GM21576 (cell line): ENCODE measurements around the gene VSIG8.
A peak's percentile ranks its signal among the peaks of the same experiment; 100 is the strongest.

ENCODE experiments used
- ATAC-seq: cut with Tn5 transposase; IDR thresholded peaks from one replicate; pipeline ENCODE4 v1.9.1; 2021; ENCODE audit warnings: mild to moderate bottlenecking, moderate library complexity; ENCODE audit not compliant: unreplicated experiment

VSIG8 gene

DNA sequence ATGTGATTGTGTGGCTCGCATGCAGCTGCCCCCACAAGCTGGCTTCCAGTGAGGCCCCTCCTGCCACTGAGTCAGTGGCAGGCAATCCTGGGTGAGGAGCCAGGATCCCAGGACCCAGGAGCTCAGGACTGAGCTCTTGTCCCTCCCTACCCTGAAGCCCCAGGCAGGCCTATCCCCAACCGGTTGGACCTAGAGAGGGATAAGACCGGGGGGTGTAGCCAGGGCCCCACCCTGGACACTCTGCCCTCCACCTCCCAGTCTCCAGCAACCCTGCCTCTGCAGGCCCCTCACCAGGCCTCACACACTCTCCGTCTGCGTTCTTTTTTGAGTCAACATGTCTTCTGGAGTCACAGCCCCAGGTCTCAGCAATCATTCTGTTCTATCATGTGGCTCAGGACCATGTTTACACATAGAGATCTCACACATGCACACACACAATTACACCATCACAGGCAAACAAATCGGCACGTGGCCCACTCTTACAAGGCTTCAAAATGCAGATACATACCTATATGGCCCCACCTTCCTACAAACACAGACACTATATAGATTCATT lies 2.6 kb downstream of the VSIG8 start:
- ATAC-seq, result no peak

DNA sequence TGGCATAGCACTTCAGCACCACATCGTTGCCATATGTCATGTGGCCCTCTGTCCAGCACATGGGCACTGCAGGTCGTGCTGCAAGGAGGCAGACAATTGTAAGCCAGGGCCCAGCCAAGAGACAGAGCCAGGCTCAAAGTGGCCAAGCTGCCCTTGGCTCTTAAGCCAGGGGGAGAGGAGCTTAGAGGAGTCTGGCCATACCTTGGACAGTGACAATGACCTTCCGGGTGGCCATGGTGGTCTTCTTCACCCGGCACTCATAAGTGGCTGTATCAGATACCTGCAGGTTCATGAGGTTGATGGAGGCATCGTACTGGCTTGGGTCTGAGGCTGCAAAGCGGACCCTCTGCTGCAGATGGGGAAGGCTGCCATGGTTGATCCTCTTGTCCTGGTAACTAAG lies 4.6 kb downstream of the VSIG8 start:
- no peak for ATAC-seq

DNA sequence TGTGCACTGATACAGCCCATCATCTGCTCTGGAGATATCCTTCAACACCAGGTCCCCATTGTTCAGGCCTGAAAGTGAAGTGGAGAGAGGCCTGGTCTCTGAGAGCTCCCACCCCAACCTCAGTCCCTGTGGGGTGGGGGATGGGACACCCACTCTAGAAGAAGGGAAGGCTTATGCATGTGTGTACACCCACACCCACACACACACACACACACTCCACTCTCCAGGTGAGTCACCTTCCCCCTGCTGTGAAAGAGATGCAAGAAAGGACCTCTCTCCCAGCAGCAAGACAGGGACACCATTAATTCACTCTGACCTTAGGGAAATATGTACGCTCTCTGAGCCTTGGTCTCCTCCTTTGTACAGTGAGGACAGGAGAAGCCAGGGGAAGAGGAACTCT lies 5.9 kb downstream of the VSIG8 start:
- ATAC-seq, result no peak

DNA sequence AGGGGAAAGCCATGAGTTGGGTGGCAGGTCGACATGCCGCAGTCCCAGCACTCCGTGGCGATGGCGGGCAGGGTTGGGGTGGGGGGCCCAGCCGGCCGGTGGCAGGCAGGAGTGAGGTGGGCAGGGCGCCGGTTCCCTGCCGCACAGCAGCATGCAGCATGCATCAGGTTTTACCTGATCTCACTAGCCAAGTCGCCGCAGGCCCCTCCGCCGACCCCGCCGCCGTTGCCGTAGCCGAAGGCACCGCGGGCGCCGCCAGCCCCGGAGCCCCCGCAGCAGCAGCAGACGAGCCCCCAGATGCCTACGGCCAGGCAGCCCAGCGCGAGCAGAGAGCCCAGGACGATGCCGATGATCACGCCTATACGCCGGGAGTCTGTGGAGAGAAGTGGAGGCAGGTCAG lies 6.7 kb downstream of the VSIG8 start:
- no peak for ATAC-seq

DNA sequence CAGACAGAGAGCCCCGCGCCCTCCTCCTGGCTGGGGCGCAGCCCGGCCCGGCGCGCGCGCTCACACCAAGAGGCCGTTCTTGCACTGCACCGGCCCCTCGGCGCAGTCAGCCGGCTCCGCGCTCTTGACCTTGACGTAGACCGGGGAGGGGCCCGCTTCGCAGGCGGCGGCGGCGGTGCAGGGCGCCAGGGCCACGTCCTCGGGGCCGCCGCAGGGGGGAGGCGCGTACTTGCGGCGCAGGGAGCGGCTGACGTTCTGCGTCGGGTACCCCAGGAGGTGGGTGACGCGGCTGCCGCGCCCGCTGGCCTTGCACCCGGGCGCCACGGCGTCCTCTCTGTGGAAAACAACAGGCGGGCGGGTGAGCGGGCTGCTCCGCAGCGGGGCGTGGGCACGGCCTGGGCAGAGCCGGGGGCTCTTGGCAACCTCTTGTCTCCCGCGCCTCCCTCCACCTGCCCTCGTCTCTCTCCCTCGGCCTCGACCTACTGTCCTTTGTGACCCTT lies 7.7 kb downstream of the VSIG8 start:
- ATAC-seq, result peak; percentile 71

DNA sequence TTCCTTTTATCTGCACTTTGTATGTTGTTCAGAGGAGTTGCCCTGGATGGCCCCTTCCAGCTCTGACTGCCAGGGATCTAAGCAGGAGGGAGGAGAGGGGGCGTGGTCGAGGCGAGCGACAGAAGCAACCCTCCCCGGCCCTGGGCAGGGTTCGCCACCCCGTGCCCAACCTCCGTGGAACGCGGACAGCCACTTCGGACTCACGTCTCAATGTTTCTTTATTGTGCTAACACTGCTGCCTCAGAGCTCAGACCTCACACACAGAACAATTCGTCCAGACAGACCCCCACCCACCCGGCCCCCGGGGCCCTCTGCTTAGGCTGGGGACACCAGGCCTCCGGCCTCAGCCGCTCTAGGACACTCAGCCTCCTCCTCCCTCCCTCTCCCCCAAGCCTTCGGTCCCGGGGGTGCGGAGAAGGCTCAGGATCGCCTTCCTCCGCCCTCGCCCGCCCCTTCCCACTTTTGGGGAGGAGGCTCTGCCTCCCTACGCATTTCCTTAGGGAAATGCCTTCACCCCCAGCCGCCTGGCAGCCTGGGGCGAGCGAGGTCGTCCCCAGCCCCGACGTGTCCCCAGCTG lies 8.3 kb downstream of the VSIG8 start:
- ATAC-seq, result no peak

DNA sequence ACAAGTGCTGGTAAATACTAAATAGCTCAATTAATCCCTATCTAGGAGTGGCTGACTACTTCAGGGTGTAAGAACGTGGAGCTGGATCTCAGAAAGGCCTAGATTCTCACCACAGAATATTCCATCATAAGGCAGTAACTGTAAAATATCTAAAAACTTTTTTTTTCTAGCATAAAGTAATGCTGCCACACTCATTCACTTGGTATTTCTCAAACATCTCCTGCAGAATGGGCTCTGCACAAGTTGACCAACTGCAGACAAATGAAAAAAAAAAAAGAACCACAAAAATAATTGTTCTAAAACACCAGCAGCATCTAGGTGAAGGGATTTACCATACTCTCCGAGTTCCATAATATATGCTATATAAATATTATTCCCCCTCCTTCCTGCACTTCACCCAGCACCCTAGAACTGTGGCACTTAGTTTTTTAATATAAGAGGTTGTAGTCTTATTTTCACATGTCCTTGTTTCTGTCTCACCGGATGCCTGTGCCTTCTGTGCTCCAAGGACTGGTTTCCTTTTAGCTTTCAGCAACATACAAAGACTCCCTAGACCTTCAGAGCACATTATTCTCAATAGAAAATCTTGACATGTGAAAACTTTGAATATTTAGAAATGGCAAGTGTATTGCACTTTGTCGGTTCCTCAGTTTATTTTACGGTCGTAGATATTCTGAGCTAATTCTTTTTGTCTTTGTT lies 8.9 kb downstream of the VSIG8 start:
- no peak for ATAC-seq

DNA sequence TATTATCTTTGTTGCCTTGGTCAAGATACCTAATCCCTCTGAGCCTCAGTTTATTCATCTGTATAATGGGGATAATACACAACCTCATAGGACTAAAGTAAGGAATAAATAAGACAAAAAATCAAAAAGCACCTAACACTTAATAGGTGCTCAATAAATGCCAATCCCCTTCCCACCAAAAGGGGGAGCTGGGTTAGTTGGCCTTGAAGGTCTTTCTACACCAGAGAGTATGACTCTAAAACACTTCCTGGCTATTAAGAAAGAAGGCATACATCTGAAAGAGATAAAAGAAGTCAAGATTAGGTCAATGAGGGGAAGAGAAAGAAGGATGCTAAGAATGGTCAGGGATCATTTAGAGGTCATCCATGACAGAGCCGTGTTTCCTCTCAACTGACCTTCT lies 11.1 kb downstream of the VSIG8 start:
- ATAC-seq, result no peak

DNA sequence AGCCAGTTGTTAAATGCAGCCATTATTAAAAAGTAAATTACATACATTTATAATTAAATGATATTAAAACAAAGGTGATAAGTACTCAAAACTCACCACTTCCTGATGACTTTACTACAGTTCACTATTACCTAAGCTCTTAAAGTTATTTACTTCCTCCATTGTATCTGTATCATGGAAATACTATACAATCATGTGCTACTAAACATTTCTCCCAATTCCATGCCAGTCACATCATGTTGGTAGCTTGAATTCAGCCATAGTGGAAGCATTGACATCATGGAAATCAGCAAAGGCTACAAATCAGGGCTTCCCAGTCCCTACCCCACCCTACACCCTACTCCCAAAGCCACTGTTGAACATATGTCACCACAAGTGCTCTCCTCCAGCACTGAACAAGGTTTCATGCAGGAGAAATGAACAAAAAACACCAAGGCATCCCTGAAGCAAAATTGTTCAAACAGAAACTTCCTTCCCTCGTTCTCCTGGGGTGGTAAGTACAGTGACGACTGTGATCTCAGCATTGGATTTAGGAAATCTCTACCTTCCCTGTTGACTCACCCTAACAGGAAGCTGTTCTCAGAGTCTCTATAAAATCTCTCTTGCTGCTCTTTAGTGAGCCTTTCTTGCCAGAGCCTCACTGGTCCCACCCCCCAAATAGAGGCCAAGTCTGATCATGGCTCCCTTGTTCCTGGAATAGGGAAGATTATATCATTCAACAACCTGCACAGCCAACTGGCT lies 12.7 kb downstream of the VSIG8 start:
- ATAC-seq, result no peak

DNA sequence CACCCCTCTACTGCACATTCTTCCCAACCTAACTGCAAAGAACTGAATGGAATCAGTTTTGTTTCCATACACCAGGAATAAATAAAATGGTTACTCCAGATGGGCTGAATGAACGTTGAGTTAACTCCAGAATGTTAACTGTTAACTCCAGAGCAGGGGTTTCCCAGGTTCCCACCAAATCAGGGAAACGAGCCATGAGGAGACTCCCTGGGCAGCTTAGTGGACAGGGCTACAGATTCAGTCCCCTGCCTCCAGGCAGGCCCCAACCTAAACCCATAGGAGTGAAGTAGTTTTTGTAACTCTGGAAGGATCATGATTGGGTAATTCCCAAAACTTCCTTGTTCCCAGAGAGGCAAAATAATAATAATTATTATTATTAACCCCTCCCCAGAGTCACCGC lies 14.1 kb downstream of the VSIG8 start:
- no peak for ATAC-seq

DNA sequence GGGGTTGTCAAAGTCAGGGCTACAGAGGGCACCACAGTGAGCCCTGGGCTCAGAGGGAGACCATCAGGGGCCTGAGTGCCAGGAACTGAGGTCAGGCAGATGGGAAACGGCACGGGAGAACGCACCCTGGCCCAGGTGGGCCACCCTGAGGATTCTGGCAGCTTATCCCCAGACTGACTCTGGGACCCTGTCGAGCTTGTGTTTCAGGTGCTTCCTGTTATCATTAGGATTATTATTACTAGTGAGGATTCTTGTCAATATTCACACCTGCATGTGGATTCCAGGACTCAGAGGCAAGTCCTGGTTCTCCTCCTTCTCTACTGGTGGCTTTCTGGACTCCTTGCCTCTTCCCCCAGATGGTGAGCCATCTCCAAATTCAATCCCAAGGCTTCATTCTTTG lies 15.2 kb downstream of the VSIG8 start:
- ATAC-seq, result no peak

DNA sequence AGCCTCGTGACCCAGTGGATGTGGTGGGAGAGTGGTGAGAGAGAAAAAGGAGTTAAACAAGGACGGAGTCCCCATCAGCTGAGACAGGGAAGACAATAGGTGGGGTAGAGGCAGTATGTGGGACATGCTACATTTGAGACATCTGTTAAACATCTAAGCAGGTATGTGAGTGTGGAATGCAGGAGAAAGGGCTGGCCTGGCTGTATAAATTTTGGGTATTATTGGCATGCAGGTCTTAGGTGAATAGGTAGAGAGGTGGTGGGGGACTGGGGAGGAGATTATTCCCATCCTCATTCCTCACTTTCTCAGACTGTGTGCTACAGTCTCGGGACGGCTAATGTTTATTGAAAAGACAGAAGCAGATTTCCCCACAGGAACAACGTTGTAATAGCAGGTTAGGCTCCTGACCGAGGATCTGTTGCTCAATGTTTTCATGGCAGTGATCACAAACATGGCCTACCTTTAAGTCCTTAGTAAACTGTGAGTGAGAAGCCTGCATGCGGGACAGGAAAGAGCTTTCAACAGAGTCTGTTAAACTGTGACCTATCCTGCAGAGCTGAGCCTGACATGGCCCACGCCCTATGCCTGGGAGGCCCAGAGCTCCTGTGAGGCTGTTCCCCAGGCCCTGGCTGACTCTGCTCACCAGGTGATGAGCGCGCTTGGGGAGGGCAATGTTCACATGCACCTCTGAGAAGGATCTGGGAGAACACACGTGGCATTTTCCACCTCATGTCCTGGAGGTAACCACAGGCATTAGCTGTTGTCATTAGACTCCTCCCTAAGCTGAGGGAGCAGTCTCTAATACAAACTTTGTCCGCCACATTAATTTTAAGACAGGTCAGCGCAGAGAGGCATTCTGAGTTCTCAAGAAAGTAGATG lies 16.5 kb downstream of the VSIG8 start:
- no peak for ATAC-seq

DNA sequence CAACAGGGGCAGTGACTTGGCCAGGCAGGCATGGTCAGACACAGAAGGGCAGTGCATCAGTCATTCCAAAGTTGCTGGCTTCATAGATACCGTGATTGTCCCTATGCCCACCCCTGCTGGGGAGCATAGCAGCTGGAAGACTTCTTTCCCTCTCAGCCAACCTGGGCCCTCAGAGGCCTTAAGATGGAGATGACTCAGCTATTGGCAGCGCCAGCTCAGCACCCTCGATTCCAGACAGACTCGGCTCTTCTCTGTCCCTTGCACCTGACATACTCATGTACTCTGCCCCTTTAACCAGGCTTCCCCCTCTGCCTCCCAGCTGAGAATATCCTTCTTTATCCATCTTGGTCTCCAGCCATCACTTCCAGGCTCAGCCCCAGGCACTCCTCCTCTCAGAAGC lies 19.0 kb downstream of the VSIG8 start:
- no peak for ATAC-seq

DNA sequence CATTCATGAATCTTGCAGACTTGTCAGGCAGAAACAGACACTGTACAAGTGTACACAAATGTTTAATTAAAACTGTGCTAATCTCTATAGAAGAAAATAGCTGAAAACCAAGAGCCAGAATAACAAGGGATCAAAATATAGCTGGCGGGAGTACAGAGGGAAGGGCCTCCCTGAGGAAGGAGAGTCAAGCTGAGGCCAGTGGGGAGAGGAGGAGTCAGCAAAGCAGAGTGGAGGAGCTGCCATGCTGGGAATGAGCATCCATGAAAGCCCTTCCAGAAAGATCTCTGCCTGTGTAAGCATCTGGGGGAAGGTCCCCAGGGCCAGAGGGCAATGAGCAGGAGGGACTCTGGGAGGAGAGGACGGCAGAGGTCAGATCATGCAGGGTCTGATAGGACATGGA lies 20.7 kb downstream of the VSIG8 start:
- ATAC-seq, result no peak

DNA sequence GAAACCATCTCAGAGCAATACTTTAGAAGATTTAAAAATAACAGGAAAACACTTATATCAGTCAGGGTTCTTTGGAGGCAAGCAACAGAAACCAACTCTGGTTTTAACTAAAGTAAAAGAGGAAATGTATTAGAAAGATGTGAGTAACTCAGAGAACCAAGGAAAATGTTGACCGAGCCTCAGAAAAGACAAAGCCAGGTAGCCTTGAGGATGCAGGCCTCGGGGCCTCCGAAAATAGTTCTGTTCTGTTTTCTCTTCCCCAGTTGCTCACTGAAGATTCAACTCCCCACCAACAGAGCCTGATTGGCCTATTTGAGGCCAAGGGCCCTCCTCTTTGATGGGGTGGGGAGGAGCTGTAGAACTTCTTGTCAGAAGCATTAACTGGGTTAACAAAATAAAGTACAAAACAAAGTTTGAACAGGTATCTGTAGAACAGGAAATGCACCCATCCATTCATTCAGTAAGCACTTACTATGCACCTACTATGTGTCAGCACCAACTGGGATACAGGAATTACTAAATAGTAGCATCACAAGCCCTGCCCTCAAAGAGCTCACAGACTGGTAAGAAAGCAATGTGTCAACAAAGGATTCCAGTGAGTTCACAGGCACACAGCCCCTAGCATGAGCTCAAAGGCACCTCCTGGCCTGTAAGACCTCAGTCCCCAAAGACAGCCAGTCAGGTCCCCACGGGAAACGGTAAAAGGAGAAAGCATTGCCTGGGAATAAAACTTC lies 23.2 kb downstream of the VSIG8 start:
- peak; percentile 75 for ATAC-seq

DNA sequence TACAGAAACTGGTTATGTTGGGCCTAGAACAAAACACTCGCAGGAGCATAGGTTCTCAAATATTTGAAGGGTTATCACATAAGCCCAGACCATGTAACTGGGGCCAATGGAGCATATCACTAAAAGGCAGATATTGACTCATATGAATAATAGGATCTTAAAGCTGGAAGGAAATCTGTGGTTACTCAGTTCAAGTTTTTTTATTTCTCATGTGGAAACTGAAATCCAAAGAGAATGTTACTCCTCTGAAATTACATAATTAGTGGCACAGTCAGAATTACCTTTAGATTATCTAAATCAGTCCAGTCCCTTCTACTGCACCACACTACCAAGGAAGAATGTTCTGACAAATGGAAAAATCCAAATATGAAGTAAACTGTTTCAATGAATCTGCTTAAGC lies 23.7 kb downstream of the VSIG8 start:
- ATAC-seq, result peak; percentile 56

DNA sequence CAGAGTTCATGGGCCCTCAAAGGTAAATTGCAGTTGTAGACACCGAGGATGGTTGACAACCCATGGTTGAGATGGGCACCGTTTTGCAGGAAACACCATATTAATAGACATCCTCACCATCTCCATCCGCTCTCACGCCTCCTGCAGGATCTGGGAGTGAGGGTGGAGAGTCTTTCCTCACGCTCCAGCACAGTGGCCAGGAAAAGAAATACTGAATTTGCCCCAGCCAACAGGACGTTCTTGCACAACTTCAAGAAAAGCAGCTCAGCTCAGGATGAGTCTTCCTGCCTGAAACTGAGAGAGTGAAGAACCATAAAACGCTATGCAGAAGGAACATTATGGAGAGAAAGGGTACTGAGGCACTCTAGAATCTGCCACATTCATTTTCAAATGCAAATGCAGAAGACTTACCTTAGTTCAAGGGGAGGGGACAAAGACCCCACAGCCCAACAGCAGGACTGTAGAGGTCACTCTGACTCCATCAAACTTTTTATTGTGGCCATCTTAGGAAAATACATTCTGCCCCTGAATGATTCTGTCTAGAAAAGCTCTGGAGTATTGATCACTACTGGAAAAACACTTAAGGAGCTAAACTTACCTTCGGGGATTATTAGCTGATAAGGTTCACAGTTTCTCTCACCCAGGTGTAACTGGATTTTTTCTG lies 26.5 kb downstream of the VSIG8 start:
- no peak for ATAC-seq

DNA sequence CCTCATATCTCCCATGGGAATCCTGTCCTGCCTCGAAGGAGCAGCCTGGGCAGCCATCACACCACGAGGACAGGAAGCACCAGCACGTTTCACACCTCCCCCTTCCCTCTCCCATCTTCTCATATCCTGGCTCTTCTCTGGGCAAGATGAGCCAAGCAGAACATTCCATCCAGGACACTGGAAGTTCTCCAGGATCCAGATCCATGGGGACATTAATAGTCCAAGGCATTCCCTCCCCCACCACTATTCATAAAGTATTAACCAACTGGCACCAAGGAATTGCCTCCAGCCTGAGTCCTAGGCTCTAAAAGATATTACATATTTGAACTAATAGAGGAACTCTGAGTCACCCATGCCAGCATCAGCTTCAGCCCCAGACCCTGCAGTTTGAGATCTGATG lies 27.1 kb downstream of the VSIG8 start:
- ATAC-seq, result no peak

DNA sequence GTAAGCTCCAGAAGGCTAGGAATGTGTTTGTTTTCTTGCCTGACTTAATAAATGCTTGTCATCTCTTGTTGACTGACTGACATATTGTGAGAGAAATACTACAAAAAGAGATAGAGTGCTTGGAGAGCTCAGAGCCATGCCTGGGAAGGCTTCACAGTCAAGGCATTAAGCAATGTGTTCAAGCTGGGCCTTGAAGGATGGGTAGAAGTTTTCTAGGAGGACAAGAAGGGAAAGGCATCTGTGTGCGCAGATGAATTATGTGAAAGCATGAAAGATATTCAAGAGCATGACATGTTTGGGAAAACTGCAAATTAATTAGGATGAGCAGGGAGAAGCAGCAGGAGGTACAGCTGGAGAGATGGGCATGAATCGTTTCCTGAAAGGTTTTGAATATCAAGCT lies 30.1 kb downstream of the VSIG8 start:
- no peak for ATAC-seq
